DMS53 treated with DMSO at 0.1 percent for 48 hours (cell line): Measurements from ENCODE around the gene TMEM50B.
"Not testable (repeated sequence)": the region's sequence is repeated elsewhere in the genome, so short reads cannot be mapped to it uniquely, and the experiment has no call there.

Source experiments
- DNase-seq: peaks from one replicate; lab custom pipeline; 2025; ENCODE audit not compliant: unreplicated experiment; lab: John Stamatoyannopoulos, UW

Gene TMEM50B

GRCh38 chr21:33432496-33432895 is 47.3 kb downstream of the TMEM50B start:
- no peak for DNase-seq

- no peak for DNase-seq
Observed at GRCh38 chr21:33430858-33431257, 48.9 kb downstream of the TMEM50B start.

- DNase-seq, result no peak
Observed at GRCh38 chr21:33428669-33429068, 51.1 kb downstream of the TMEM50B start.

- peak; percentile 41 for DNase-seq
Observed at GRCh38 chr21:33427051-33427450, 52.7 kb downstream of the TMEM50B start.

- DNase-seq, result no peak
Observed at GRCh38 chr21:33425825-33426224, 53.9 kb downstream of the TMEM50B start.

GRCh38 chr21:33424214-33424613 is 55.6 kb downstream of the TMEM50B start:
- no peak for DNase-seq

GRCh38 chr21:33421713-33422393 is 57.9 kb downstream of the TMEM50B start:
- DNase-seq, result no peak

GRCh38 chr21:33419538-33420123 is 60.1 kb downstream of the TMEM50B start:
- DNase-seq, result no peak

- no peak for DNase-seq
Observed at GRCh38 chr21:33418691-33419090, 61.1 kb downstream of the TMEM50B start.

GRCh38 chr21:33414926-33415325 is 64.8 kb downstream of the TMEM50B start:
- DNase-seq, result no peak

- DNase-seq, result no peak
Observed at GRCh38 chr21:33414068-33414467, 65.7 kb downstream of the TMEM50B start.

GRCh38 chr21:33412832-33413519 is 66.8 kb downstream of the TMEM50B start:
- peak; percentile 52 for DNase-seq

- DNase-seq, result not testable (repeated sequence)
Observed at GRCh38 chr21:33412439-33412831, 67.3 kb downstream of the TMEM50B start.

- DNase-seq, result no peak
Observed at GRCh38 chr21:33411949-33412430, 67.8 kb downstream of the TMEM50B start.

- no peak for DNase-seq
Observed at GRCh38 chr21:33406493-33406892, 73.3 kb downstream of the TMEM50B start.

- DNase-seq, result peak; percentile 26
Observed at GRCh38 chr21:33403786-33404585, 75.8 kb downstream of the TMEM50B start.

GRCh38 chr21:33403128-33403785 is 76.5 kb downstream of the TMEM50B start, which contains the start of gene IFNGR2:
IFNGR2 (plus strand) TSS chr21:33403413; CDS start chr21:33403544, 131 bp downstream.
- DNase-seq, result no peak

GRCh38 chr21:33402001-33402979 is 77.5 kb downstream of the TMEM50B start:
- DNase-seq, result no peak

GRCh38 chr21:33401630-33401992 is 78.2 kb downstream of the TMEM50B start:
- no peak for DNase-seq
